HepG2 (cell line): ENCODE measurements around the gene SEPHS2. TPM values are rescaled to one million over a fixed set of nuclear protein-coding genes. Genes with fewer than 3 reads are reported as not detected.
A peak's percentile ranks its signal among the peaks of the same experiment; 100 is the strongest.

ENCODE experiments used
- ARNTL ChIP-seq: sonication (generic); formaldehyde crosslinking; IDR thresholded peaks from 2 replicates; pipeline ENCODE4 v1.4.0; 2020; ENCODE audit warnings: mild to moderate bottlenecking, missing genetic modification reagents
- FOSL1 ChIP-seq: sonication (generic); formaldehyde crosslinking; IDR thresholded peaks from 2 replicates; pipeline ENCODE4 v1.9.0; 2021; ENCODE audit warnings: missing genetic modification reagents, borderline replicate concordance
- HNRNPL ChIP-seq: fragments of 200-400 bp; formaldehyde crosslinking; IDR thresholded peaks from 2 replicates; pipeline ENCODE4 v1.6.1; 2017; ENCODE audit warnings: mild to moderate bottlenecking, low read depth, low read length
- IRF2 ChIP-seq: IDR thresholded peaks from 2 replicates; pipeline ENCODE4 v1.6.1; 2018; ENCODE audit warnings: missing genetic modification reagents, missing compliant biosample characterization
- SCMH1 ChIP-seq: sonication (generic); formaldehyde crosslinking; IDR thresholded peaks from 2 replicates; pipeline ENCODE4 v1.9.0; 2021; ENCODE audit warnings: missing genetic modification reagents, mild to moderate bottlenecking, borderline replicate concordance
- U2AF1 ChIP-seq: fragments of 200-400 bp; formaldehyde crosslinking; optimal IDR thresholded peaks from 2 replicates; pipeline ENCODE3; 2017; ENCODE audit warnings: mild to moderate bottlenecking, low read depth, low read length
- ZNF142 ChIP-seq: sonication (generic); formaldehyde crosslinking; IDR thresholded peaks from 2 replicates; pipeline ENCODE4 v1.4.0; 2020; ENCODE audit warnings: missing genetic modification reagents
- ZNF326 ChIP-seq: sonication (generic); formaldehyde crosslinking; IDR thresholded peaks from 2 replicates; pipeline ENCODE4 v1.4.0; 2020; ENCODE audit warnings: missing genetic modification reagents, borderline replicate concordance
- ZNF710 ChIP-seq: sonication (generic); formaldehyde crosslinking; IDR thresholded peaks from 2 replicates; pipeline ENCODE4 v1.5.0; 2020; ENCODE audit warnings: mild to moderate bottlenecking, missing genetic modification reagents, borderline replicate concordance
- polyA plus RNA-seq, 8 experiments: library from polyadenylated mRNA; depleted of rRNA in 3 of 8; stranded (reverse) in 7 of 8; unstranded in 1 of 8; fragments of >200 nt; fragmentation: Illumina TruSeq in 4 of 8; extraction: Trizol in 4 of 8; gene quantifications; 2 replicates each; pipeline versions ENCODE4 v1.2.1 to v1.2.3, GENCODE V29; 2011 to 2016; ENCODE audit warnings: low read depth in 4 of 8, missing spikeins in 1 of 8, mixed read lengths in 1 of 8; ENCODE audit not compliant: insufficient read depth in 1 of 8
- total RNA-seq, 5 experiments: library from RNA; depleted of rRNA; stranded (reverse); fragments of >200 nt; fragmentation: Illumina TruSeq; extraction: Trizol; gene quantifications; 2 replicates each; pipeline ENCODE4 v1.2.3, GENCODE V29; 2016; ENCODE audit warnings: low read depth in 1 of 5
- TF ChIP-seq, protein P1 (sequence below): sonication (generic); formaldehyde crosslinking; IDR thresholded peaks from one replicate; pipeline ENCODE4 v1.5.1; 2020; ENCODE audit warnings: mild to moderate bottlenecking, missing genetic modification reagents; ENCODE audit errors: not compliant biosample characterization
- TF ChIP-seq, protein P2 (sequence below): sonication (generic); formaldehyde crosslinking; IDR thresholded peaks from 2 replicates; pipeline ENCODE4 v1.8.1; 2023; ENCODE audit warnings: mild to moderate bottlenecking, moderate library complexity, missing genetic modification reagents

Gene SEPHS2
- total and polyA plus RNA-seq, 2 of the 13 experiments (the other 11 are each of a cell fraction or from before 2014, with no cell fraction given) = 20.7 to 127 TPM

GRCh38 chr16:30447512-30448226 is 2.0 kb upstream of the SEPHS2 start (continued):
- TF ChIP-seq U2AF1 = no peak
- TF ChIP-seq ARNTL (CRISPR knock-in tag) = peak; percentile 85
- TF ChIP-seq FOSL1 (CRISPR knock-in tag) = no peak
- TF ChIP-seq, protein P1, sequence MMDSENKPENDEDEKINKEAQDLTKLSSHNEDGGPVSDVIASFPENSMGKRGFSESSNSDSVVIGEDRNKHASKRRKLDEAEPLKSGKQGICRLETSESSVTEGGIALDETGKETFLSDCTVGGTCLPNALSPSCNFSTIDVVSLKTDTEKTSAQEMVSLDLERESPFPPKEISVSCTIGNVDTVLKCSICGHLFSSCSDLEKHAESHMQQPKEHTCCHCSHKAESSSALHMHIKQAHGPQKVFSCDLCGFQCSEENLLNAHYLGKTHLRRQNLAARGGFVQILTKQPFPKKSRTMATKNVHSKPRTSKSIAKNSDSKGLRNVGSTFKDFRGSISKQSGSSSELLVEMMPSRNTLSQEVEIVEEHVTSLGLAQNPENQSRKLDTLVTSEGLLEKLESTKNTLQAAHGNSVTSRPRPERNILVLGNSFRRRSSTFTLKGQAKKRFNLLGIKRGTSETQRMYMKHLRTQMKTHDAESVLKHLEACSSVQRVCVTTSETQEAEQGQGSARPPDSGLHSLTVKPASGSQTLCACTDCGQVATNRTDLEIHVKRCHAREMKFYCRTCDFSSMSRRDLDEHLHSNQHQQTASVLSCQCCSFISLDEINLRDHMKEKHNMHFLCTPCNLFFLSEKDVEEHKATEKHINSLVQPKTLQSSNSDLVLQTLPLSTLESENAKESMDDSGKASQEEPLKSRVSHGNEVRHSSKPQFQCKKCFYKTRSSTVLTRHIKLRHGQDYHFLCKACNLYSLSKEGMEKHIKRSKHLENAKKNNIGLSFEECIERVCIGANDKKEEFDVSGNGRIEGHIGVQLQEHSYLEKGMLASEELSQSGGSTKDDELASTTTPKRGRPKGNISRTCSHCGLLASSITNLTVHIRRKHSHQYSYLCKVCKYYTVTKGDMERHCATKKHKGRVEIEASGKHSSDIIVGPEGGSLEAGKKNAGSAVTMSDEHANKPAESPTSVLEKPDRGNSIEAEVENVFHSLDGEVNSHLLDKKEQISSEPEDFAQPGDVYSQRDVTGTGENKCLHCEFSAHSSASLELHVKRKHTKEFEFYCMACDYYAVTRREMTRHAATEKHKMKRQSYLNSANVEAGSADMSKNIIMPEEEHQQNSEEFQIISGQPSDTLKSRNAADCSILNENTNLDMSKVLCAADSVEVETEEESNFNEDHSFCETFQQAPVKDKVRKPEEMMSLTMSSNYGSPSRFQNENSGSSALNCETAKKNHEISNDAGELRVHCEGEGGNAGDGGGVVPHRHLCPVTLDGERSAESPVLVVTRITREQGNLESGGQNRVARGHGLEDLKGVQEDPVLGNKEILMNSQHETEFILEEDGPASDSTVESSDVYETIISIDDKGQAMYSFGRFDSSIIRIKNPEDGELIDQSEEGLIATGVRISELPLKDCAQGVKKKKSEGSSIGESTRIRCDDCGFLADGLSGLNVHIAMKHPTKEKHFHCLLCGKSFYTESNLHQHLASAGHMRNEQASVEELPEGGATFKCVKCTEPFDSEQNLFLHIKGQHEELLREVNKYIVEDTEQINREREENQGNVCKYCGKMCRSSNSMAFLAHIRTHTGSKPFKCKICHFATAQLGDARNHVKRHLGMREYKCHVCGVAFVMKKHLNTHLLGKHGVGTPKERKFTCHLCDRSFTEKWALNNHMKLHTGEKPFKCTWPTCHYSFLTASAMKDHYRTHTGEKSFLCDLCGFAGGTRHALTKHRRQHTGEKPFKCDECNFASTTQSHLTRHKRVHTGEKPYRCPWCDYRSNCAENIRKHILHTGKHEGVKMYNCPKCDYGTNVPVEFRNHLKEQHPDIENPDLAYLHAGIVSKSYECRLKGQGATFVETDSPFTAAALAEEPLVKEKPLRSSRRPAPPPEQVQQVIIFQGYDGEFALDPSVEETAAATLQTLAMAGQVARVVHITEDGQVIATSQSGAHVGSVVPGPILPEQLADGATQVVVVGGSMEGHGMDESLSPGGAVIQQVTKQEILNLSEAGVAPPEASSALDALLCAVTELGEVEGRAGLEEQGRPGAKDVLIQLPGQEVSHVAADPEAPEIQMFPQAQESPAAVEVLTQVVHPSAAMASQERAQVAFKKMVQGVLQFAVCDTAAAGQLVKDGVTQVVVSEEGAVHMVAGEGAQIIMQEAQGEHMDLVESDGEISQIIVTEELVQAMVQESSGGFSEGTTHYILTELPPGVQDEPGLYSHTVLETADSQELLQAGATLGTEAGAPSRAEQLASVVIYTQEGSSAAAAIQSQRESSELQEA (CRISPR knock-in tag) = no peak
- TF ChIP-seq IRF2 (CRISPR knock-in tag) = peak; percentile 91
- no peak for TF ChIP-seq SCMH1
- TF ChIP-seq, protein P2, sequence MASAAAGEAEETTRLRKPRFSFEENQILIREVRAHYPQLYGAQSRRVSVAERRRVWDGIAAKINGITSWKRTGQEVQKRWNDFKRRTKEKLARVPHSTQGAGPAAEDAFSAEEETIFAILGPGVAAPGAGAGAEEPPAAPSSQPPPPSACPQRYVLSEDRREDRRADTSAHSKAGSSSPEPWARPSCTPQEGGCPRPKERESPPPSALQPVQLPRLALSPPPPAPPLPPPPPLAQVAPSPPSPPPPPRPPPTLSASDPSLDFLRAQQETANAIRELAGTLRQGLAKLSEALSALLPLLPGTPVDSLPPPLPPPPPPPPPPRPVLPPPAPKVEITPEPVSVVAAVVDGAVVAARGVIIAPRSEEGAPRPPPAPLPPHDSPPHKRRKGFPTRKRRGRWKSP (CRISPR knock-in tag) = peak; percentile 73
- TF ChIP-seq ZNF142 = no peak
- TF ChIP-seq ZNF326 (CRISPR knock-in tag) = no peak
- peak; percentile 98 for TF ChIP-seq ZNF710 (CRISPR knock-in tag)
- no peak for TF ChIP-seq HNRNPL
